Measurements from ENCODE around the gene ZDHHC7. TPM values are rescaled to one million over a fixed set of nuclear protein-coding genes. Genes with fewer than 3 reads are reported as not detected.

The ZDHHC7 gene
- total and polyA plus RNA-seq, 9 of the 15 experiments (the other 6 are each of a cell fraction or from before 2014, with no cell fraction given), result 1.7 to 49.7 (median 37.4) TPM

DNA sequence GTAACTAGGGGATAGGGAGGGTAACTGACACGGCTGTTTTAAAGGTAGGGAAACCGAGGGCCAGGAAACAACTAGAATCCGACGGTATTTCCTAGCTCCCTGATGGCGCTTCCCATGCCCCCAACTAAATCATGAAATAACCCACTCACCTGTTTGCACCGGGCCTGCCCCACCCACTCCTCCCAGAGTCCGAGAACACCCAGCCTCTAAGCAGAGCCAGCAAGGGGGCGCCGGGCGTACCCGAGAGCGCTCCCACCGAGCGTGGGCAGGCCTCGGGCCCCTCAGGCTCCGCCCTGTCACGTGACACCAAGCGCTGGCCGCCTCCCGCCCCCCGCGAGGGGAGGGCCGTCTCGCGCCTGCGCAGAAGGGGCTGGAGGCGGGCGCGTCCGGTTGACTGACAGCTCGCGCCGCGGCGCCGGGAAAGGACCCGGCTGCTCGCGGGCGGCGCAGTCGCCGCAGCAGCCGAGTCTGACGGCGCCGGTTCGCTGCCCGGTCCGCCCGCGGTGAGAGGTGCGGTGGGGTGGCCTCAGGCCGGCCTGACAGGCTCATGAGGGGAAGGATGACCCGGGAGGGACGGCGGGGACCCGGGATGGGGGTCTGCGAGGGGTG lies 16.1 kb upstream of the ZDHHC7 start, which contains the start of gene KIAA0513 (continued):
- TF ChIP-seq, protein P1, sequence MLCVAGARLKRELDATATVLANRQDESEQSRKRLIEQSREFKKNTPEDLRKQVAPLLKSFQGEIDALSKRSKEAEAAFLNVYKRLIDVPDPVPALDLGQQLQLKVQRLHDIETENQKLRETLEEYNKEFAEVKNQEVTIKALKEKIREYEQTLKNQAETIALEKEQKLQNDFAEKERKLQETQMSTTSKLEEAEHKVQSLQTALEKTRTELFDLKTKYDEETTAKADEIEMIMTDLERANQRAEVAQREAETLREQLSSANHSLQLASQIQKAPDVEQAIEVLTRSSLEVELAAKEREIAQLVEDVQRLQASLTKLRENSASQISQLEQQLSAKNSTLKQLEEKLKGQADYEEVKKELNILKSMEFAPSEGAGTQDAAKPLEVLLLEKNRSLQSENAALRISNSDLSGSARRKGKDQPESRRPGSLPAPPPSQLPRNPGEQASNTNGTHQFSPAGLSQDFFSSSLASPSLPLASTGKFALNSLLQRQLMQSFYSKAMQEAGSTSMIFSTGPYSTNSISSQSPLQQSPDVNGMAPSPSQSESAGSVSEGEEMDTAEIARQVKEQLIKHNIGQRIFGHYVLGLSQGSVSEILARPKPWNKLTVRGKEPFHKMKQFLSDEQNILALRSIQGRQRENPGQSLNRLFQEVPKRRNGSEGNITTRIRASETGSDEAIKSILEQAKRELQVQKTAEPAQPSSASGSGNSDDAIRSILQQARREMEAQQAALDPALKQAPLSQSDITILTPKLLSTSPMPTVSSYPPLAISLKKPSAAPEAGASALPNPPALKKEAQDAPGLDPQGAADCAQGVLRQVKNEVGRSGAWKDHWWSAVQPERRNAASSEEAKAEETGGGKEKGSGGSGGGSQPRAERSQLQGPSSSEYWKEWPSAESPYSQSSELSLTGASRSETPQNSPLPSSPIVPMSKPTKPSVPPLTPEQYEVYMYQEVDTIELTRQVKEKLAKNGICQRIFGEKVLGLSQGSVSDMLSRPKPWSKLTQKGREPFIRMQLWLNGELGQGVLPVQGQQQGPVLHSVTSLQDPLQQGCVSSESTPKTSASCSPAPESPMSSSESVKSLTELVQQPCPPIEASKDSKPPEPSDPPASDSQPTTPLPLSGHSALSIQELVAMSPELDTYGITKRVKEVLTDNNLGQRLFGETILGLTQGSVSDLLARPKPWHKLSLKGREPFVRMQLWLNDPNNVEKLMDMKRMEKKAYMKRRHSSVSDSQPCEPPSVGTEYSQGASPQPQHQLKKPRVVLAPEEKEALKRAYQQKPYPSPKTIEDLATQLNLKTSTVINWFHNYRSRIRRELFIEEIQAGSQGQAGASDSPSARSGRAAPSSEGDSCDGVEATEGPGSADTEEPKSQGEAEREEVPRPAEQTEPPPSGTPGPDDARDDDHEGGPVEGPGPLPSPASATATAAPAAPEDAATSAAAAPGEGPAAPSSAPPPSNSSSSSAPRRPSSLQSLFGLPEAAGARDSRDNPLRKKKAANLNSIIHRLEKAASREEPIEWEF (CRISPR knock-in tag; IDR thresholded peaks at IDR 0.05), result no peak
- TF ChIP-seq FOXJ3 (CRISPR knock-in tag; IDR thresholded peaks at IDR 0.05) (no peak), NUFIP1 (IDR thresholded peaks at IDR 0.05; ENCODE audit: partially characterized antibody) (no peak), REST (IDR thresholded peaks at IDR 0.05; ENCODE audit: borderline replicate concordance) (peak; percentile 95), REST (CRISPR knock-in tag; IDR thresholded peaks at IDR 0.05; ENCODE audit: low read depth) (peak; percentile 76; the same call in 1 of the 2 replicates), ADNP (tag; IDR thresholded peaks at IDR 0.05) (no peak; the same call in 1 of the 2 replicates), NRF1 (conservative IDR thresholded peaks at IDR 0.05 in 1 of 2, IDR thresholded peaks at IDR 0.05 in 1 of 2) (peak; percentile 96)
- TF ChIP-seq, protein P2, sequence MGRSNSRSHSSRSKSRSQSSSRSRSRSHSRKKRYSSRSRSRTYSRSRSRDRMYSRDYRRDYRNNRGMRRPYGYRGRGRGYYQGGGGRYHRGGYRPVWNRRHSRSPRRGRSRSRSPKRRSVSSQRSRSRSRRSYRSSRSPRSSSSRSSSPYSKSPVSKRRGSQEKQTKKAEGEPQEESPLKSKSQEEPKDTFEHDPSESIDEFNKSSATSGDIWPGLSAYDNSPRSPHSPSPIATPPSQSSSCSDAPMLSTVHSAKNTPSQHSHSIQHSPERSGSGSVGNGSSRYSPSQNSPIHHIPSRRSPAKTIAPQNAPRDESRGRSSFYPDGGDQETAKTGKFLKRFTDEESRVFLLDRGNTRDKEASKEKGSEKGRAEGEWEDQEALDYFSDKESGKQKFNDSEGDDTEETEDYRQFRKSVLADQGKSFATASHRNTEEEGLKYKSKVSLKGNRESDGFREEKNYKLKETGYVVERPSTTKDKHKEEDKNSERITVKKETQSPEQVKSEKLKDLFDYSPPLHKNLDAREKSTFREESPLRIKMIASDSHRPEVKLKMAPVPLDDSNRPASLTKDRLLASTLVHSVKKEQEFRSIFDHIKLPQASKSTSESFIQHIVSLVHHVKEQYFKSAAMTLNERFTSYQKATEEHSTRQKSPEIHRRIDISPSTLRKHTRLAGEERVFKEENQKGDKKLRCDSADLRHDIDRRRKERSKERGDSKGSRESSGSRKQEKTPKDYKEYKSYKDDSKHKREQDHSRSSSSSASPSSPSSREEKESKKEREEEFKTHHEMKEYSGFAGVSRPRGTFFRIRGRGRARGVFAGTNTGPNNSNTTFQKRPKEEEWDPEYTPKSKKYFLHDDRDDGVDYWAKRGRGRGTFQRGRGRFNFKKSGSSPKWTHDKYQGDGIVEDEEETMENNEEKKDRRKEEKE (IDR thresholded peaks at IDR 0.05; ENCODE audit: borderline replicate concordance in 1 of 2, control insufficient read depth in 1 of 2, low read depth in 2 of 2, low read length in 1 of 2), result no peak
- TF ChIP-seq, protein P3, sequence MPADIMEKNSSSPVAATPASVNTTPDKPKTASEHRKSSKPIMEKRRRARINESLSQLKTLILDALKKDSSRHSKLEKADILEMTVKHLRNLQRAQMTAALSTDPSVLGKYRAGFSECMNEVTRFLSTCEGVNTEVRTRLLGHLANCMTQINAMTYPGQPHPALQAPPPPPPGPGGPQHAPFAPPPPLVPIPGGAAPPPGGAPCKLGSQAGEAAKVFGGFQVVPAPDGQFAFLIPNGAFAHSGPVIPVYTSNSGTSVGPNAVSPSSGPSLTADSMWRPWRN (IDR thresholded peaks at IDR 0.05; ENCODE audit: low read depth), result peak; percentile 36; the same call in 1 of the 2 replicates

All from K562 (cell line).